Stimulated activated CD8-positive, alpha-beta memory T cell treated with anti-CD3 and anti-CD28 coated beads, Interleukin-2, amount 100 ng/mL, for 48 hours (primary cell): ENCODE measurements around the gene NEK6.

Experiments used
- DNase-seq, 2 donors: peaks; one replicate each; pipeline ENCODE4 v3.0.0-alpha.2; 2020; ENCODE audit warnings: low read depth in 2 of 2

Gene NEK6

DNA sequence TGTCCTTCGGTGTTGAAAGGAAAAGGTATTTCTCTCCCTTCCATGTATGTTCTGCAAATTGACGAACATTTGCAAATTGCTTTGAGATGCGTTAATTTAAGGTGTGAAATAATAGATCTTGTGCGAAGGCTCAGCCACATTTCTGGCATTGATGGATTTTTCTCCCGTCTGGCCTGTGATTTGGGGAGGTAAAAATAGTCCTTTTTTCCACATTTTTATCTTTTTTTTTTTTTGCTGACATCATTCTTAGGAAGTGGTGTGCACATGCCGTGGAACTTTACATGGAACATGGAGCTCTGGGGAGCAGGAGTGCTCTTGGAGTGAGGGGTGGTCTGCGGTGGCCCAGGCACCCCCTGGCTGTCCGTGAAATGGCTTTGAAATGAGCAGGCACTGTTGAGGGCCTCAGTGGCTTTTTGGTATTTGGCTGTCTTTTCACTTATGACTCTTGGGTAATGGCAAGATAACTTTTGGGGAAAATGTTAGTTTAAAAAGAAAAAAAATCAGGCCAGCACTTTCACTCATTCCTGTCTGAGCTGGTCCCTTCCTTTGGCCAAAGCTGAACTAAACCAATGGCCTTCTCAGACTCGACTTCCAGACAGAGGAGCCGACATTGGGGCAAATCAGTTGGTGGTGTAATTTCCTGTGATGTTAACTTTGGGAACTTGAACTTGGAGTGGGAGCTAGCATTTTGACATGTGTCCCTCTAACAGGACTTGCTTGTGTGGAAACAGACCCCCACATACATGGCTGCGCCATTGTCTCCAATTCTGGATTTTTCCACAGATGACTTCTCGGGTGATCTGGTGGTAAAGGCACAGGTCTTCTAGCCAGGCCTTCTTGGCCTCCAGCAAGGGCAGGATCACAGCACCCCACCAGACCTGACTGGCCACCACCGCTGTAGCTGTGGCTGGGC lies 4.2 kb downstream of the NEK6 start:
- no peak for DNase-seq

DNA sequence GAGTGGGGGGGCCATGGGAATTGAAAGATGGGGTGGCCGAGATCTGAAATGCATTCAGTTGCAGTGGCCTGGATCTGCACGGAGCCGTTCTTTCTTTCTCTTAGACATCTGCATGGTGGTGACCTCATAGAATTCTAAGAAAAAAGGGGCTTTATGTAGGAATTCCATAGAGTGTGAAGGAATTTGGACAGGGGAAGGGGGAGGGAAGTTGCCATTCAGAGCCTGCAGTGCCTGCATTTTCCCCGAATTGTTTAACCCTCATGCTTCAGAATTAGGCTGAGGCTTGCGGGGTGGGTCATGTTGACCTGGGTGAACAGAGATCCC lies 4.9 kb downstream of the NEK6 start:
- no peak for DNase-seq

DNA sequence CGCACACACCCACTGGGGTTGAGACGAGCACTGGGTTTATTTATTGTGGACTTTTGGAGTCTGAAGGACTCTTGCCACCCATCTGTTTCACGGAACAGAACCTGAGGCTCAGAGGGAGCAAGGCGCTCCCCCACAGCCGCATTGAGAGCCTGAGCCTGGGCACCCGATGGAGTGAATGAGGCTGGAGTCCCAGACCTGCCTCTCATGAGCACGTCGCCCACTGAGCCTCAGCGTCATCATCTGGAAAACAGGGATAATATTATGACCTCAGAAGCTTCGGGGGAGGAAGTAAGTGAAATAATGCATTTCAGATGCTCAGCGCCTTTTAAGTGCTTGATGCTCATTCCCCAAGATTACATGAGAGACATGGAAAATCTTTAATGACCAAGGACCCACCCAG lies 5.5 kb downstream of the NEK6 start:
- DNase-seq = no peak

DNA sequence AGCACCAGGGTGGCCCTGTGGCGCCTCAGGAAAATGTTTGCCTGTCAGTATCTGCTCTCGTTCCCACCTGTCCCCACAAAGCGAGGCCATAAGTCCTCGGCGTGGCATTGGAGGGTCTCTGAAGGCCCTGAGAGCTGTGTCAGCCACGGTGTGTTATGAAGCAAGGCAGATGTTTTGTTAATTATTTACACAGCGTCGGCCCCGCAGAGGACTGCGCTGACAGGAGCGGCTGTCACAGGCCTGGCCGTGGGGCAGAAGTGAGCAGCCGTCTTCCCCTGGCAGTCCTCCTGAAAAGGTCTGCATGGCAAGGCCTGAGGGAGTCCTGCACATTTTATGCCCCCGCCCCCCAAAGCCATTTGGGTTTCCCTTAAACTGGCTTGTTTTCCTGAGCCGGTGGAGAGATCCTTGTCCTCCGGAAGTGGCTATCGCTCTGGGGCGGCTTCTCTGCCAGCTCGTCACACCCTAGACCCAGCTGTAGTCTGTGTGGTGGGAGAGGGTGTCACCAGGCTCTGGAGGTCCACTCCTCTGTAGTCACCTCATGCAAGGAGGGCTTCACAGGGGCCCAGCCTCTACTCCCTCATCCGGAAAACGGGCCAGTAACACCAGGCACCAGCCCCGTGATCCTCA lies 6.2 kb downstream of the NEK6 start:
- DNase-seq = no peak

DNA sequence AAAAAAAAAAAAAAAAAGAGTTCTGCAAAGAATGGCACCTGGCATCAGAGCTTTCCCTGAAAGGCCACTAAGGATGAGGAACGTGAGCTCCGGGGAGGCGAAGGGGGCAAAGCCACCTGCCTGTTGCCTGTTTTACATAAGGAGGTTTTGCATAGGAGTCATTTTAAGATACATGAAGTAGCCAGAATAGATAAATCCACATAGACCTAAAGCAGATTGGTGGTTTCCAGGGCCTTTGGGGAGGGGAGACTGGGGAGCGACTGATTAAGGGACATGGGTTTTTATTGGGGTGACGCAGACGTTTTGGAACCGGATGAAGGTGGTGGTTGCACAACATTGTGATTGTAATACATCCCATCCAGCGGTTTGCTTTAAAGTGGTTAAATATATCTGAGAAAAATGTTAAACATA lies 7.1 kb downstream of the NEK6 start:
- no peak for DNase-seq

DNA sequence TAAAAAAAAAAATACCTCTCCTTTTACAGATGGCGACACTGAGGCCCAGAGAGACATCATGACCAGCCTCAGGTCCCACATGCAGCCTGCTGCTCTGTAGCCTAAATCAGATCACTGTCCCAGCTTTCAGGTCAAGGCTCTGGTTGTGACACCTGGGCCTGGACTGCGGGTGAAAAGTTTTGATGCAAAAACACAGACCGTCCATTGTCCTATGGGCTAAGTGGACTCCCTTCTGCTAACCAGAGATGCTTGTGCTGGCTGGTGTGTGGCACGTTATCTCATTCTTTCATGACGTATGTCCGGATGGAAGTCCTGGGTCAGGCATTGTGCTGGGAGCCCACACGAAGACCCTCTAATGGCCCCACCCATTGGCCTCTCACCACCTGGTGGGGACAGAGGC lies 7.8 kb downstream of the NEK6 start:
- DNase-seq = no peak

DNA sequence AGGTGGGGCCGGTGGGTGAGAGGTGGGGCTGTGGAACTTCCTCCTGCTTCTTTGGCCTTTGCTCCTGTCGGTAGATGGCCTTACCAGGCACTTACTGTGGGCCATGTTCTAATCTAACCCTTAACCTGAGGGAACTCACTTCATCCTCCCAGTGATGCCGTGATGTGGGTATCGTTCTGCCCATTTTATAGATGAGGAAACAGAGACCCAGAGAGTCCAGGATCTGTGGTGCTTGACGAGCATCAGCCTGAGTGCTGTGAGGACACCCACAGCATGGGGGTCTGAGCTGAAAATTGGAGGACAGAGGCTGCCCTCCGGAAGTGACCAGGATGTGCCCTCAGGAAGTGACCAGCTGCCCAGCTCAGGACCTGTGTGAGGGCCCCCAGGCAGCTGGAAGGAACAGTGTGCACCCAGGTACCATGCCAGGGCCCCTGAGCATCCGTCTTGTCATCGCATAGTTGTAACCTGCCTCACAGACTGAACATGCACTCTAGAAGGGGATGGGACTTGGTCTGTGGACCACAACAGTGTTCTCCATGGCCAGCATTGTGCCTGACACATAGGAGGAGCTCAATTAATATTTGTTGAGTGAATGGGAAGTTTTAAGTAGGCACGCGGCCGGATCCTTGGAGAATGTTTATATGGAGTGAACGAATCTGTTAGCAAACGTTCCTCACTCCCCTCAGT lies 8.5 kb downstream of the NEK6 start:
- no peak for DNase-seq

DNA sequence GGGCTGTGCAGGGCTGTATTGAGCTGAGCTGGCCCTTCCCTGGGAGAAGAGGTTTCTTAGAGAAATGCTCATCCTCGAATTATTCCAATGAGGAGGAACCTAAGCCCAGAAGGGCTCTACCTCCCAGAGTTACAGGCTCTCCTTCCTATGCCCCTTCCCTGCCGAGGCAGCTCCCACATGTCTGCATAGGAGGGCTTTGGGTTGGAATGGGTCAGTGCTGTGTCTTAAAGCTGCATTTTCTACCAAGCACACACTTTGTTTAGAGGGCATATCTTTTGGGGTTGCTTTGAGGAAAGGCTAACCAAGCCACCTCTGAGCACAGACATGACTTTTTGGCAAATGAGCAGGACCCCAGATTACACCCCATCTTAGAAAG lies 9.1 kb downstream of the NEK6 start:
- no peak for DNase-seq

DNA sequence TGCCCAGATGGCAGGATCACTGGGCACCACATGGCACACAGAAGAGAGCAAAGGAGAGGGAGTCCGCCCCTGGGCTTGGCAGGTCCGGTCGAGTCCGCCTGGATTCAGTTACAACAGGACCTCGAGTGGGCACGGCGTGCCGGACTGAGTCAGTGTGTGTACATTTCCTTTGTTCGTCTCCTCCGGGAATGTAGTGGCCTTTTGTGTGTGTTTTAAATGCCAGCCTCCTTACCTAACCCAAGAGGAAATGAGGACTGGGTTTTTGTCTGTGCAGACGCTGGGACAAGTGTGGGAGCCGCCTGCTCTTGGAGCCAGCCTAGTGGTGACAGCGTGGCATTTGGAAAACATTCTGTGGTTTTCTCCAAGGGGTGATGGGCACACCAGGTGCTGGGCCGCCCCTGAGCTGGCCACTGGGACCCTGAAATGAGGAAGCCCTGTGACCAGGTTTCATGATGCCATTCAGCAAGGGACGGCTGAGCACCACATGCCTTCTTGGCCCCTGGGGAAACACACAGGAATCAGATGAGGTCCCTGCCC lies 9.6 kb downstream of the NEK6 start:
- no peak for DNase-seq

DNA sequence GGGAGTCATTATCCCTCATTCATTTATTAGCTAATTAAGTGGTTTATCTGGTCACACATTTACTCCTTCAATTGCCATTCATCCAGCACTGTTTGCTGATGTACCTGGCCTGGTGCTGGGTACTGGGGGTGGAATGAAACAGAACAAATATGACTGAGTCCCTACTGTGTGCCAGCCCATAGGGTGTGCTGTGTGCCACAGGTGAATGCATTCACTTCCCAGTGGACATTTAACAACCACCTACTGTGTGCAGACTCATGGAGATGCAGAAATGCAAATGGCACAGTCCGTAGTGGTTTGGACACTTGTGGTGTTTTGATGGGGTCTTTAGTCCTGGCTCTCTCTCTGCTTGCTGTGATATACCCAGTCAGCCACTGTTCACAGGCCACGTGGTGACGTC lies 10.5 kb downstream of the NEK6 start:
- DNase-seq = no peak

DNA sequence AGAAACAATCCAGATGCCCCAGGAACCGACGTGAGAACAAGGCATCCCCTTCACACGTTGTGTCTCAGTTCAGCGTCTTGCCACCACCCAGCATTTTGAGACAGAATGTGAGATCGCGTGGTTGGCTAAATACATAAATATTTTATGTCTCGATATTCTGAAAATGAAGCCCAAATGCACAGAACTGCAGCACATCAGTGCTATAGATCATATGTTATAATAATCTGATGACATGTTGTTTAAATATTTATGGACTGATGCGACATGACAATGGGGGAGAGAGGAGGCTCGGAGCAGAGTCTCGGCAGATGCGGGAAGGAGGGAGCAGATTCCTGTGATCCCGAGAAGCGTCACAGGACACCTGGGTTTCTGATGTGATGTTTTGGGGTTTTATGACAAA lies 10.9 kb downstream of the NEK6 start:
- no peak for DNase-seq

DNA sequence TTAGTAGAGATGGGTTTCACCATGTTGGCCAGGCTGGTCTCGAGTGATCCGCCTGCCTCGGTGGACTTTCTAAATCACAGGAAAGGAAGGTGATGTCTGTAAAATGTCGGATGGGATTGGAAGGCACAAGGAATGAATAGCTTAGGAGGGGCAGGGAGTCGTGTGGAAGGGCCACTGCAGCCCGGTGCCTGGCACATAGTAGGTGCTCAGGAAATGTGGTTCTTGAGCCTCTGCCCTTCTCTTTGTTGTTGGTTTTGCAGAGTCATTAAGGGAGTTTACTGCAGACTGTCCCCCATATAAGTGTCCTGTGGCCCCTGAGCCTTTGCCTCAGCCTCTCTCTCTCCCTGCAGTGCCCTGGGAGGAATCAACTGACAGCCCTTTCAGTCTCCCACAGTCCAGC lies 11.8 kb downstream of the NEK6 start:
- DNase-seq = no peak

DNA sequence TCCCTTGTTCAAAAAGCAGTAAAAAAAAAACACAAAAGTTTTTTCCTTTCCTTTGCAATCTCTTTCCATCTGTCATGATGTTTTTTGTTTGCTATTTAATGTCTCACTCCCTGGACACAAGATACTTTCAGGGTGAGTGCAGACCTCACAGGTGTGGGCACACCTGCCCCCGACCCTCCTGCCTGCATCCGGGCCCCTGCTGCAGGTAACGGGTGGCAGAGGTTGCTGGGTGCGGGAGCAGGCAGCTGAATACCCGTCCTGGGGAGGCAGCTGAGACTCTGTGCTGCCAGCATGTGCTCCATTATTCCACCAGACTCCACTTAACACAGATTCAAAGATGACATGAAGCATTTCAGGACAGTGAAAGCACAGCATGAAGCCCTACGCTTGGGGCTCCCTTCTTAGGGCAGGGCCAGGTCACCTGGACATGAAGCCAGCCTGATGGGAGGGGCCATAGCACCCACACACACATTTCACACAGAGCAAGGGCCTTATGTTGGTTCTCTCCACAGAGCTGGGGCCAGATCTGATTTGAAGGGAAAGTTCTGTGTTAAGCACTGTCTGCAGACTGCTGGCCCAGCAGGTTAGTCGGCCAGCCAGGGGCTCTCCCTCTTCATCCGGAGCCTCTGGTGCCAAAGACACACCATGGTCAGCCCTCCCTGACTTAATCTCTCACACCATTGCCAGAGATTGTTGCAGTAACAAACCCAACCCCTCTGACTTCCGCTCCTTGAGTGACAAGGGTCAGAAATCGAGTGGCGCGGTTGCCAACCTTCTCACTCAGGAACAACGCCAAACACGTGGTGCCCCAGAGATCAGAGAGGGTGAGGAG lies 13.0 kb downstream of the NEK6 start:
- no peak for DNase-seq

DNA sequence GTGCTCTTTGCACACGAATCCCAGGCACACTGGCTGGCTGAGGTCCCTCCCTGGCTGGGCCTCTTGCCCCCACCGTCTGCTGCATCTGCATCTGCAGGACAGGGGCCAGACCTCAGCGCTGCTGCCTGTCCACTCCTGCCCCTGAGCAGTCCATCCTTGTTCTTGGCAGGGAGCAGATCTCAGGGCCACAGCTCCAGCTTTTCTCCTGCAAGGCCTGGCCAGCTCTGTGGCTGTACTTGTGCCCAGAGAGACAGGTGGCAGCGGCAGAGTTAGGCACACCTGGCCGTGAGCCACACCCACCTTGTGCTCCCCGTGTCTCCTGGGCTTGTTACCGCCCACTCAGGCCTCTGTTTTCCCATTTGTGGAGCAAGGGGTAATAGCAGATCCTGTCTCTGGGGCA lies 13.9 kb downstream of the NEK6 start:
- no peak for DNase-seq

DNA sequence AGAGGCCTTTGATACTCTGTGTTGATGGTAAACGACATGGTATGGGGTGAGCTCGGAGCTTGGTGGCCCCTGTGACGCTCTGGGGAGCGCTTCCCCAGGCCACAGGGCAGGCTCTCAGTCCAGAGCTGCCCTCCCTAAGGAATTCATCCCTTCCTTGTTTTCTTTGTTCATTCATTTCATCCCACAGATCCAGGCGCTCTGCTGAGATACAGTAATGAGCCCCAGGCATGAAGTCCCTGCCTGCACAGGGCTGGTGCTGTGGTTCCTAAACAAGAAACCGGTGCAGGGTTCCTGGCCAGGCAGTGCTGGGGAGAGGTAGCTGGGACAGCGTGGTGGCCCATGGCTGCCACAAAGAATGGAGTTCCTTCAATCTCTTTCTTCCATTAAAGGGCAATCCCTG lies 14.4 kb downstream of the NEK6 start:
- no peak for DNase-seq

DNA sequence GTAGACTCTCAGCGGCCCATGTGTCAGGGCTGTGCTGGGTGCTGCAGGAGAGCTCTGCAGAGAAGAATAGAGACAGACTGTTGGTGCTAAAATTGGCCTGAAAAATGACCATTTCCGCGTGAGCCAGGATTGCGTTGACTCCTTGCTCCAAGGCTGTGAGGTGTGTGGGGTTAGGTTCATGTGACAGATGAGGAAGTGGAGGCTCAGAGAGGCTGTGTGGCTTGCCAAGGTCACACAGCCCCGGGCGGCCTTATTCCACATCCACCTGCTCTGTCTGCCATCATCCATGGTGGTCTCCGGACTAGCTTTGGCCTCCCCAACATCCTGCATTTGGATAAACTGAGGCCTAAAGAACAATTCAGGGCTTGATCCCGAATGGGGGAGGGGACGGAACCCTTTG lies 15.2 kb downstream of the NEK6 start:
- DNase-seq = no peak

DNA sequence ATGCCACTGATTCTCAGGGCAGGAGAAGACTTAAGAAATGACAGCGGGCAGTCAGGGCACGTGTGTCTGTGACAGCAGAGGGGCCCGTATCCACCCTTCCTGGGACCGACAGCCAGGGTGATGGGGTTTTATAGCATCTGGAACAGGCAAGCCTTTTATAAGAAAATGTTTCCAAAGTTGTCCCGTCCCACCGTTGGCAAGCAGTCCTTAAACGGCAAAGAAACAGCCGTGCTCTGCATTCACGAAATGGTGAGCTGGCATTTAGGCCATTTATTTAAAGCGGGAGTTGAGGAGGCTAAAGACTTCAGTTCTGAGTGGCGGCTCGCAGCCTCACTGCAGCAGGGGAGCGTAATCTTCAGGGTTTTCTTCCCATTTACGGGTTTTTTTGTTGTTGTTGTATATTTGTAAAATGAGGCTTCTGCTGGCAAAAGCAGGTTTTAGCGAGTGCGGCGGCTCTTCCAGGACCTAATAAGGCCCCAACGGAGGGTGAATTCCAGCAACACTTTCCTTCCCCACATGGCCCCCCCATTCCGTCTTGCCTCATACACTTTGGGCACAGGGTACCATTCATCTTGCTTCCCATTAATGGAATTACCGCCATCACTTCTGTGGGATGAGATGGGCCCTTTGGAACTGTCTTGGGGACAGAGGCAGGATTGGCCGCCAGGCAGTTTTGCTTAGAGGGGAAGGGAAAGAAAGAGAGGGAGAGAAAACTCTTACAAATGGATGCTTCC lies 15.8 kb downstream of the NEK6 start:
- DNase-seq = no peak

DNA sequence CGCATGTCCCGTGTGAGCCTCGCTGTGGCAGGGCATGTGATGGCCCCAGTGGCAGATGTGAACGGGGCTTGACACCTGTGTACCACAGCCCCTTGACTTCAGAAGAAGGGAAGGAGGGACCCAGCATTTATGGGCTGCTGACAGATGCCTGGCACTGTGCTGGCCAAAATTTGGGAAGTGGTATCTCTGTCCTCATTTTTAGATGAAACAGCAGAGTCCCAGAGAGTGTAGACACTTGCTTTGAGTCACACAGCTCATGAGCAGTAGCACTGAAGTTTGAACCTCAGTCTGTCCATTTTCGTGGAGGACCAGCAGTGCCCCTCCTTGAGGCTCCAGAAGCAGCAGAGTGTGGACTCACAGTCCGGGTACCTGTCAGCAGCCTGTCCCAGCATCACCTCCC lies 16.5 kb downstream of the NEK6 start:
- no peak for DNase-seq

DNA sequence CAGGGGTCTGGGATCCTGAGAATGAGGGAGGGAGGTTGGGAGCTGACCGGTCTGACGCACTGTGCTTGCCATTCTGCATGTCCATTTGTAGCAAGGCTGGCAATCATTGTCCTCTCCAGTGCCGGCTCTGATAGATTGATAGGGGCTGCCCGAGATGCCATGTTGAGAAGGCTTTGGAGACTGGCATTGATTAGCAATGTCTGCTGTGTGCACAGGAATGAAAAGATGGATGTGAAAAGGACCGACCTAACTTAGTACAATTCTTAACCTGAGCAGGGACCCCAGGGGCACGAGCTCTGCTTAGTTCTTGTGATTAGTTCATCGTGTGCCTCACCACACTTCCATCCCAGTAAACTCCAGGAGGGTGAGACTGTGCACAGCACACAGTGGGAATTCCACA lies 17.0 kb downstream of the NEK6 start:
- no peak for DNase-seq

DNA sequence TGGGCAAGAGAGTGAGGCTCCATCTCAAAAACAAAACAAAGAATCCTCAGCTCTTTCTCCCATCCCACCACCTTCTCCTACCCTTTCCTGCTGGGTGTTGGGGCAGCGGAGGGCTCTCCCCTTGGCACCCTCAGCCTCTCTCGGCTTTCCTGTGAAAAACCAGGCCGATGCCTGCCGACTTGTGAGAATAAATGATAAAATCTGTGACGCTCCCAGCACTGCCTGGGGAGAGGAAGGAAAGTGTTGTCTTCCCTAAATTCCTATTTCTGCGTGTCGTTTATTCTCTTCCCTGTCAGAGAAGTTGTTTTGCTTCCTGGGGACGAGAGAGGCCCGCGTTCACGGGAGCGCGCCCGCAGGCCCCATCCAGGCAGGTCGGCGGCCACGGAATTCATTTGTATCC lies 19.7 kb downstream of the NEK6 start:
- DNase-seq = no peak

DNA sequence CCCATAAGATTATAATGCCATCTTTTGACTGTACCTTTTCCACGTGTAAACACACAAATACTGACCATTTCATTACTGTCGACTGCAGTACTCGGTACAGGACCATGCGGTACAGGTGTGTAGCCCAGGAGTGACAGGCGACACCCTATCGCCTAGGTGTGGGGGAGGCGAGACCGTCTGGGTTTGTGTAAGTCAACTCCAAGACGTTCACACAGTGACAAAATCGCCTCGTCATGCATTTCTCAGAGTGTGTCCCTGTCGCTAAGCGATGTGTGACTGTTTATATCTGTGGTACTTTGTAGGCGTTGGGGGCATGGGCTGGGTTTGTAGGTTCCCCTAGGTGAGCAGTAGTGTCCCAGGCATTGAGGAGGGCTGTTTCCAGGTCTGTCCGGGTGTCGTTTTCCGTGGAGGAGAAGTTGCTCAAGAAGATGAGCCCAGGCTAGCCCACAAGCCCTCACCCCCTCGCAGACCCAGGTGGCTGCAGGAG lies 20.3 kb downstream of the NEK6 start:
- DNase-seq = no peak
